Lung (tissue), 12 donors: ENCODE measurements around the gene PGAP1. TPM values are rescaled to one million over a fixed set of nuclear protein-coding genes. Genes with fewer than 3 reads are reported as not detected.

Experiments
- ATAC-seq: fragments of 200-7000 bp; cut with Tn5 transposase; one replicate; pipeline ENCODE4 v1.9.1; 2020; ENCODE audit warnings: moderate number of reproducible peaks; ENCODE audit not compliant: insufficient read depth, low FRiP score
- DNase-seq, 3 donors: peaks; one replicate each; pipeline ENCODE4 v3.0.0-alpha.2; 2013 to 2017
- H3K27ac ChIP-seq, 2 donors: one replicate each; pipeline ENCODE4 v1.5.1; 2013; ENCODE audit warnings: mild to moderate bottlenecking in 2 of 2, moderate library complexity in 2 of 2, control low read depth in 1 of 2, inconsistent platforms in 1 of 2, low read depth in 1 of 2, low read length in 1 of 2
- H3K27me3 ChIP-seq, 3 donors: one replicate each; pipeline ENCODE4 v1.5.1; 2013; ENCODE audit warnings: low read length in 2 of 3; ENCODE audit not compliant: control insufficient read depth in 3 of 3, insufficient read depth in 3 of 3
- H3K36me3 ChIP-seq, 4 donors: one replicate each; pipeline ENCODE4 v1.5.1; 2013; ENCODE audit warnings: low read length in 4 of 4, mild to moderate bottlenecking in 1 of 4, moderate library complexity in 1 of 4; ENCODE audit not compliant: control insufficient read depth in 4 of 4, insufficient read depth in 4 of 4
- H3K4me1 ChIP-seq, 5 donors: one replicate each; pipeline ENCODE4 v1.5.1; 2013; ENCODE audit warnings: low read length in 5 of 5, mild to moderate bottlenecking in 2 of 5, moderate library complexity in 1 of 5; ENCODE audit not compliant: control insufficient read depth in 5 of 5, insufficient read depth in 5 of 5
- H3K4me3 ChIP-seq: one replicate; pipeline ENCODE4 v1.5.1; 2013; ENCODE audit warnings: mild to moderate bottlenecking, control low read depth, moderate library complexity
- H3K9ac ChIP-seq, 2 donors: one replicate each; pipeline ENCODE4 v1.5.1; 2013; ENCODE audit warnings: low read length in 2 of 2, control low read depth in 1 of 2; ENCODE audit not compliant: insufficient read depth in 1 of 2
- H3K9me3 ChIP-seq, 4 donors: one replicate each; pipeline ENCODE4 v1.5.1; 2013; ENCODE audit warnings: low read length in 3 of 4, mild to moderate bottlenecking in 1 of 4, moderate library complexity in 1 of 4; ENCODE audit not compliant: control insufficient read depth in 4 of 4, insufficient read depth in 3 of 4
- CTCF ChIP-seq: IDR thresholded peaks from 2 replicates; pipeline ENCODE4 v1.5.1; 2012; ENCODE audit warnings: mild to moderate bottlenecking; ENCODE audit errors: control extremely low read depth, extremely low read depth
- WGBS, 2 donors: extraction: QIAGEN DNeasy Blood & Tissue Kit; methylation state at CpG; one replicate each; pipeline ENCODE4 v1.1.7; 2013; 5-methylcytosine and 5-hydroxymethylcytosine counted together
- polyA plus RNA-seq, 2 donors: library from polyadenylated mRNA; stranded (reverse); fragments of 200-250 nt; gene quantifications; one replicate each; pipeline ENCODE4 v1.2.1, GENCODE V29; 2013
- total RNA-seq, 2 donors: library from RNA; depleted of rRNA in 1 of 2; stranded (reverse); fragments of >200 nt in 1 of 2; gene quantifications; one replicate each; pipeline ENCODE4 v1.2.1, GENCODE V29; 2014 to 2021
- donor health status: control.
- donor health status: control.
- donor health status: Bipolar disorder and iron deficiency.
- donor health status: healthy.
- donor health status: DM: yes; HTN: yes; CAD: no.

PGAP1 gene
- total and polyA plus RNA-seq, 4 donors, result 1.4 to 34.1 (median 7.0) TPM

GRCh38 chr2:196900843-196901242 is 25.7 kb downstream of the PGAP1 start:
- Histone ChIP-seq H3K27me3 (no peaks in the 10 kb centered on the region), H3K9ac (no peak overlapping the region), H3K4me1 (no peaks in the 10 kb centered on the region), H3K27ac (no peak overlapping the region), H3K4me3 (no peak overlapping the region), H3K36me3 (peaks cover 5 to 19% (median 9%) of the 10 kb centered on the region in 4 donors), H3K9me3 (no peaks in the 10 kb centered on the region)
- 92 to 97% methylated on average over 6 of the region's 6 CpGs for WGBS, 2 donors
- DNase-seq (no peak), ATAC-seq (no peak)
- no peak for TF ChIP-seq CTCF

GRCh38 chr2:196899976-196900375 is 26.5 kb downstream of the PGAP1 start:
- no peak overlapping the region for H3K4me3 ChIP-seq
- H3K9ac ChIP-seq, result no peak overlapping the region
- DNase-seq (no peak), ATAC-seq (no peak)
- no peak for TF ChIP-seq CTCF
- peaks cover 5 to 24% (median 9%) of the 10 kb centered on the region in 4 donors for H3K36me3 ChIP-seq
- H3K27ac ChIP-seq, result no peak overlapping the region
- H3K9me3 ChIP-seq, result no peaks in the 10 kb centered on the region
- WGBS, 2 donors, result 90 to 98% methylated on average over 3 of the region's 3 CpGs
- H3K4me1 ChIP-seq, result no peaks in the 10 kb centered on the region
- no peaks in the 10 kb centered on the region for H3K27me3 ChIP-seq

- H3K9ac ChIP-seq, result no peak overlapping the region
- H3K4me3 ChIP-seq, result no peak overlapping the region
- no peak for TF ChIP-seq CTCF
- DNase-seq (no peak), ATAC-seq (no peak)
- WGBS, 2 donors, result 55 to 68% methylated on average over 2 of the region's 2 CpGs
- no peaks in the 10 kb centered on the region for H3K9me3 ChIP-seq
- H3K27me3 ChIP-seq, result no peaks in the 10 kb centered on the region
- no peaks in the 10 kb centered on the region for H3K4me1 ChIP-seq
- H3K36me3 ChIP-seq, result peaks cover 0 to 24% (median 7%) of the 10 kb centered on the region in 4 donors
- H3K27ac ChIP-seq, result no peak overlapping the region
These were observed 35.4 kb downstream of the PGAP1 start for GRCh38 chr2:196891136-196891535.

GRCh38 chr2:196887431-196887830 is 39.1 kb downstream of the PGAP1 start:
- ATAC-seq (no peak), DNase-seq (no peak)
- H3K27me3 ChIP-seq, result no peaks in the 10 kb centered on the region
- no peak overlapping the region for H3K4me3 ChIP-seq
- H3K9ac ChIP-seq, result no peak overlapping the region
- H3K9me3 ChIP-seq, result no peaks in the 10 kb centered on the region
- no peak for TF ChIP-seq CTCF
- no peaks in the 10 kb centered on the region for H3K4me1 ChIP-seq
- no peak overlapping the region for H3K27ac ChIP-seq
- H3K36me3 ChIP-seq, result peaks cover 2 to 21% (median 11%) of the 10 kb centered on the region in 4 donors
